Measurements from ENCODE around the gene ZC2HC1B.

ZC2HC1B gene

GRCh38 chr6:143963158-143963919, 99.1 kb downstream of the ZC2HC1B start:
- no peak for DNase-seq (ENCODE audit: low read depth)

DNA sequence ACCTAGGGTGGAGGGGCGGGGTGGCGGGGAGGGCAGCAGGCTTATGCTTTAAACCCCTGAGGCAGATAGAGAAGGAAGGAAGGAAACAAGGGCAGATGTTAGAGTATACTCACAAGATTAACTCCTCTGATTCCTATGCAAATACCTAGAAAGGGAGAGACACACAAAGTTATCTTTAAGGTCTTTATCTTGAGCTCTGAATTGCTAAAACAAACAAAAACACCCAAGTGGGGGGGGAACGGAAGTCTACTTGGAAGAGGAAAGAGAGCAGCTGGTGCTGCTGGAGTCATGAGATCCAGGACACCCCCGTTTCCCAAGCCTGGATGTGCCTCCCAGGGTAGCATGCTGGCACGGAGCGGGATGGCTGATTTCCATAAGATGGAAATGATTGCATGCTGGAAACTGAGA, 100.4 kb downstream of the ZC2HC1B start:
- DNase-seq (ENCODE audit: low read depth): no peak

- peak; percentile 75 for DNase-seq (ENCODE audit: low read depth)
Observed at GRCh38 chr6:143965503-143966171, 101.4 kb downstream of the ZC2HC1B start.

DNA sequence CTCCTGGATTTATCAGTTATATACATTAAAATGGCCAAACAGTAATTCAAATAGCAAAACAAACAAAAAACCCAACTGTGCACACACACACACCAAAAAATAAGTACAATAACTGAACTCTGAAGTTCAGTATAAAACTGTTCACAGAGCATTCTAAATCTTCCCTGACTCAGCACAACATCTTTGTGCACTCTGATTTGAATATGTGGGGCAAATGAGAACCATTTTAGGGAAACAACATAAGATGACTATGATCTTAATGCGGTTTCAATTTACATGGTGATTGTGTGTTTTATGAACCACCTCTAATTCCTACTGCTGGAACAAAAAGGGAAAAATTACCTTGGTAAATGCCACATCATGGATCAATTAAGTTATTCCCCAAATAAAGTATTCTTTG, 102.0 kb downstream of the ZC2HC1B start:
- no peak for DNase-seq (ENCODE audit: low read depth)

GRCh38 chr6:143967706-143968376, 103.6 kb downstream of the ZC2HC1B start:
- peak; percentile 45 for DNase-seq (ENCODE audit: low read depth)

DNA sequence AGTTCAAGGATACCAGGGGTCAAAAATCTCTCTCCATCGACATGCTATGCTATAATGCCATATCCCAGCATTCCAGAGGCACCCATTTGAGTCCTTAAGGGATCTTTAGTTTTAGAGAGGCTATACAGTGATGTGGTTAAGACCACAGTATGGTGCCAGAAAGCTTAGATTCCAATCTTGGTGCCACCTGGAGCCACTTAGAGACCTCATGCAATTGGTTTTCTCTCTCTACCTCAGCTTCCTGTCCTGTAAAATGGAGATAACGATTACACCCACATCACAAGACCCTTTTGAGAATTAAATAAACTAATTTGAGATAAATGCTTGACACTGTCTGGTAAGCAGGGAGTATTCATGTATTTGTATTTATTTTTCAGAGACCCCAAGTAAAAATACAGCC, 104.8 kb downstream of the ZC2HC1B start:
- DNase-seq (ENCODE audit: low read depth): no peak

- peak; percentile 52 for DNase-seq (ENCODE audit: low read depth)
Observed at GRCh38 chr6:143970456-143971218, 106.4 kb downstream of the ZC2HC1B start.

DNA sequence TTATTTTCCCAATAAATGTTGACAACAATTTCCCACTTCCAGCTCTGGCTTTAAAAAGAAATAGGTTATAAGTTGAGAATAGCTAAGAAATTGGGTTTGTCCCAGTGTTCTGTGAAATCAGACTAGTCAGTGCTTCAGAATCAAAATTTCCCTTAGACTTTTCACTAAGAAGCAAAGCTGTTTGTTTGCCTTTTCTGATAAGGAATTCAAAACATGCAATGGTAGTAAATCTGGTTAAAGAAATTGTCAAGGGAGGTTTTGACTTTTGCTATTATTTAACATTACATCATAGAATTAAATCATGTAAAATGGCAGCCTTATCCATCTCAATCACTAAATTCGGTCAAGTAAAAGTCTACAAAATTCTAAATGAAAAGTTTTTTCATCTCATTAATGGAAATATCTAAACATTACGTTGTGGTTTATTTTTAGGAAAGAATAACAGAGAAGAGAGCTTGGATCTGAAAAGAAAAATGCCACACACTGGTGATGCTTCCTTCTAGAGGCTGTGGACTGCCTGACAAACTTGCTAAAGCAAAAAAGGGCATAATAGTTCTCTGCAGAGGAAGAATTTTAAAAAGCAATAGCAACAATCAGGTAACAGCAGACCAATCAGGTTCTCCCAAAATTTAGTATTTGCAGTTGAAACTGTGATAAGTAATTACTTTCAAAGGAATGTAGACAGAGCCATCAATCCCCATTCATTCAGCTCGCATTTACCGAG, 107.4 kb downstream of the ZC2HC1B start:
- DNase-seq (ENCODE audit: low read depth): no peak

GRCh38 chr6:143973097-143973966, 109.1 kb downstream of the ZC2HC1B start:
- no peak for DNase-seq (ENCODE audit: low read depth)

GRCh38 chr6:143974089-143974488, 109.8 kb downstream of the ZC2HC1B start:
- DNase-seq (ENCODE audit: low read depth): no peak

- DNase-seq (ENCODE audit: low read depth): no peak
Observed at GRCh38 chr6:143976806-143977349, 112.6 kb downstream of the ZC2HC1B start.

- DNase-seq (ENCODE audit: low read depth): no peak
Observed at GRCh38 chr6:143980921-143981320, 116.6 kb downstream of the ZC2HC1B start.

DNA sequence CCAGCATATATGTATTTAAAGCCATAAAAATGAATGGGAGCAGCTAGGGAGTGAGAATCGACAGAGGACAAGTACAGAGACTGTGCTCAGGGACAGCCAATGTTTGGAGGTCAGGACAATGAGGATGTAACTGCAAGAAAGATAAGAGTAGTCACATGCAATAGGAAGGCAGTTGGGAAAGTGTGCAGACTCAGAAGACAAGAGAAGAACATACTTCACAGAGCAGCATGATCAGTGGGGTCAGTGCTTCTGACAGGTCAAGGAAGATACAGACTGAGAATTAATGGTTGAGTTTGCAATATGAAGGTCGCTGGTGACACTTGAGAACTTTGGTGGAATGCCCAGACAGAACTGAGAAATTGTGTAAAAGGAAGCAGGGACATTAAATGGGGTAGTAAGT, 118.7 kb downstream of the ZC2HC1B start:
- no peak for DNase-seq (ENCODE audit: low read depth)

DNA sequence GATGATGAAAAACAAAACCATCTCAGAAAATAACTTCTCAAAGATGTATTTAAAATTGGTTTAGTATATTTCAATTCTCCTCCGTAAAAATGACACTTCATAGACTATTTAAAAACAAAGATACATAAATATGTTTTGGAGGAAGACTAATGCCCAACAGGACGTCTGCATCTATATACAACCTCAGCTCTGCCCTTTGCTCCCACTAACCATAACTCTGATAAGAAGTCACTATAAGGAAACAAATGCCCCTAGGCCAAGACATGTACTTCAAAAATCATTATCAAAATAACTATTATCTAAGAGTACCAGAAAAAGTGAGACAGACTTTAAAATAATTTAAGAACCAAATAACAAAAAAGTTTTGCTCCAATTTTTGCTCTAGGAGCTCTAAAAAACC, 120.4 kb downstream of the ZC2HC1B start:
- DNase-seq (ENCODE audit: low read depth): no peak

DNA sequence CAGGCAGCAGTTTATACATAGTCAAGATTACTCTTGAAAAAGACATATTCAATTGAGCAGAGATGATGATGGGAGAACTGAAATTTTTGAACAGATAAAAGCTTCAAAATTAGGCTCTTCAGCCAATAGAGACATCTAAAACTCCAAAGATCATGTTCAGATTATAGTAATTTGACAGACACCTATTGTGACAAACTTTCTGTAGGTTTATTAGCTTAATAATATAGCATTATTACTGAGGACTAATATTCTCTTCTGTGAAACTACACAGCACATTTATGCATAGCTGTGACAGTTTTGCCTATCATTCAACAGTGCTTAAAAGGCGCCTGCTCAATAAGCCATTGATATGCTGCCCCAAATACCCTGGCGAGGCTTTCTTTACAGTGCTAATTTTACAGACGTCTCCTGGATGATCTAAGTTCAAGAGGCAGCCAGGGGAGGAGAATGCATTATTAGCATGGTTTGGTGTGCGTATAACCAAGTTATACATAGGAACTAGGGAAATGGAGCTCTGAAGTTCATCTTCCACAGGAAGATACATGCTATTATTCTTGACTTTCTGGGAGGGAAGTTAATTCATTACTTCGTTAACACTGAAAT, 122.3 kb downstream of the ZC2HC1B start:
- no peak for DNase-seq (ENCODE audit: low read depth)

Measured in stromal cell of bone marrow (primary cell).